Measurements from ENCODE around the gene SMAD3. TPM values are rescaled to one million over a fixed set of nuclear protein-coding genes. Genes with fewer than 3 reads are reported as not detected.
A peak's percentile ranks its signal among the peaks of the same experiment; 100 is the strongest.

The SMAD3 gene
- total RNA-seq, 2 experiments from 2014 or later: 74.1 to 75.9 TPM

DNA sequence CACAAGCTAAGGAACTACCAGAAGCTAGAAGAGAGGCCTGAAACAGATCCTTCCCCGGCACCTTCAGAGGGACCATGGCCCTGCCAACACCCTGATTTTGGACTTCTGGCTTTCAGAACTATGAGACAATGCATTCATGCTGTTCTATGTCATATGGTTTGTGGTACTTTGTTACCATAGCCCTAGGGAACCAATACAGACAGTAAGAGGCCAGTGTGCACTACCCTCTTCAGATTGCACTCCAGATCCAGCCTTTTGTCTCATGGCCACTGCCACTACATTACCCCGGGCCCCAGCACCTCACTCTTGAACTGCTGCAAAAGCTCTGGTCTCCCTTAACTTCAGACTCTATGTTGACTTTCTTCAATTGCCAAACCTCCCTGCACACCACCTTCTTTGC lies 165.1 kb downstream of the SMAD3 start:
- Mint-ChIP-seq H3K4me3 (no peak overlapping the region), H3K27me3 (no peaks in the 10 kb centered on the region), H3K27ac (no peak overlapping the region), H3K4me1 (peaks cover 11% of the 10 kb centered on the region), H3K9me3 (no peaks in the 10 kb centered on the region), H3K36me3 (peaks cover 48% of the 10 kb centered on the region)
- no peak for DNase-seq
- no peak for ATAC-seq (ENCODE audit: low read depth)
- POLR2A ChIA-PET: no interaction called here

- Mint-ChIP-seq H3K4me3 (no peak overlapping the region), H3K36me3 (peaks cover 42% of the 10 kb centered on the region), H3K27ac (no peak overlapping the region), H3K27me3 (no peaks in the 10 kb centered on the region), H3K9me3 (no peaks in the 10 kb centered on the region), H3K4me1 (peaks cover 9% of the 10 kb centered on the region)
- DNase-seq (no peak), ATAC-seq (ENCODE audit: low read depth) (no peak)
- POLR2A ChIA-PET: no interaction called here
Observed at GRCh38 chr15:67232591-67232990, 167.2 kb downstream of the SMAD3 start.

- ATAC-seq (ENCODE audit: low read depth) (no peak), DNase-seq (no peak)
- H3K27me3 Mint-ChIP-seq: no peaks in the 10 kb centered on the region
- POLR2A ChIA-PET: interaction anchor here (0.6 to 3.0 kb wide), 4 partner anchors 13 to 175 kb away, joined by 3 to 14 read pairs (median 3); partner anchors contain the start of genes AAGAB, IQCH and SMAD3
- peaks cover 13% of the 10 kb centered on the region for H3K36me3 Mint-ChIP-seq
- peak overlapping the region; percentile 67 for H3K27ac Mint-ChIP-seq
- H3K9me3 Mint-ChIP-seq: no peaks in the 10 kb centered on the region
- H3K4me3 Mint-ChIP-seq: peak overlapping the region; percentile 33
- peaks cover 36% of the 10 kb centered on the region for H3K4me1 Mint-ChIP-seq
Observed at GRCh38 chr15:67240235-67241131, 175.1 kb downstream of the SMAD3 start.

- peaks cover 36% of the 10 kb centered on the region for H3K4me1 Mint-ChIP-seq
- DNase-seq (no peak), ATAC-seq (ENCODE audit: low read depth) (peak; percentile 76)
- H3K27me3 Mint-ChIP-seq: no peaks in the 10 kb centered on the region
- POLR2A ChIA-PET: interaction anchor here (0.6 to 3.0 kb wide), 2 partner anchors 13 to 158 kb away, joined by 3 to 14 read pairs; partner anchors contain the start of genes AAGAB and IQCH
- no peaks in the 10 kb centered on the region for H3K9me3 Mint-ChIP-seq
- peak overlapping the region; percentile 33 for H3K4me3 Mint-ChIP-seq
- peaks cover 21% of the 10 kb centered on the region for H3K36me3 Mint-ChIP-seq
- peak overlapping the region; percentile 67 for H3K27ac Mint-ChIP-seq
Observed at GRCh38 chr15:67241132-67241855, 175.9 kb downstream of the SMAD3 start.

DNA sequence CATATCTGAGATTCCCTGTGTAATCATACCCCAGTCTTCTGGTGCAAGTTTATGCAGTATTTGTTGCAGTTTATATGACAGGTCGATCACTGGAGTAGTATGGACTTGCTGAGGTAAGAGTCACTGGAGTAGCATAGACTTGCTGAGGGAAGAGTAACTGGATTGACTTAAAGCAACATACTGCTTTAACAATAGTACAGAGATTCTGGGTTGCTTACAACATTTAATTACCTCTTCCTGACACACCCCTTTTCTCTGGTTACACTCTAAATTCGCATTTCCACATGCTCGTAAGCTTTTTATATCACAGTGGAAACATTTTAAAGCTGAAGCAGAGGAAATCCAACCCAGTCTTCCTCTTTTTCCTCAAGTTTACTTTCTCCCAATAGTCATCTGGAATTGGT lies 177.3 kb downstream of the SMAD3 start:
- no peak overlapping the region for H3K4me3 Mint-ChIP-seq
- peaks cover 34% of the 10 kb centered on the region for H3K36me3 Mint-ChIP-seq
- H3K27me3 Mint-ChIP-seq: no peaks in the 10 kb centered on the region
- DNase-seq (no peak), ATAC-seq (ENCODE audit: low read depth) (no peak)
- peaks cover 36% of the 10 kb centered on the region for H3K4me1 Mint-ChIP-seq
- POLR2A ChIA-PET: no interaction called here
- H3K9me3 Mint-ChIP-seq: peaks cover 4% of the 10 kb centered on the region
- no peak overlapping the region for H3K27ac Mint-ChIP-seq

Other genes starting within 250 kb of the SMAD3 start
- 10 to 100 TPM; 39.3 to 40.4 TPM for gene AAGAB, start 189.1 kb downstream of the SMAD3 start, total RNA-seq
- gene IQCH, start 189.2 kb downstream of the SMAD3 start, total RNA-seq: 1 to 10 TPM; 1.2 to 2.2 TPM